Measurements from ENCODE around the gene EZR. TPM values are rescaled to one million over a fixed set of nuclear protein-coding genes. Genes with fewer than 3 reads are reported as not detected.

EZR gene
- total RNA-seq, 2 donors from 2014 or later = 118 to 222 TPM

- no peak overlapping the region for H3K4me3 ChIP-seq
- TF ChIP-seq POLR2AphosphoS5 (IDR thresholded peaks at IDR 0.05) = no peak
- no peak for TF ChIP-seq POLR2A (IDR thresholded peaks at IDR 0.05)
- TF ChIP-seq CTCF (IDR thresholded peaks at IDR 0.05) = no peak
- no peak for DNase-seq (ENCODE audit: low spot score)
- peaks cover 42% of the 10 kb centered on the region for H3K4me1 ChIP-seq (replicated peaks)
- no peaks in the 10 kb centered on the region for H3K27me3 ChIP-seq (replicated peaks; ENCODE audit: insufficient read depth)
- no peaks in the 10 kb centered on the region for H3K9me3 ChIP-seq
- H3K36me3 ChIP-seq = no peaks in the 10 kb centered on the region
- intact Hi-C loops (cut with DNase I) = no loop called here
- WGBS = 72% methylated on average over 5 of the region's 5 CpGs
- peak overlapping the region in 1 of 2 donors; percentile 7 for H3K27ac ChIP-seq
Measured at GRCh38 chr6:158812611-158813010, 6.6 kb downstream of the EZR start.

GRCh38 chr6:158810155-158811095 lies 8.7 kb downstream of the EZR start:
- TF ChIP-seq POLR2AphosphoS5 (IDR thresholded peaks at IDR 0.05) (no peak), CTCF (IDR thresholded peaks at IDR 0.05) (no peak), POLR2A (IDR thresholded peaks at IDR 0.05) (no peak)
- Histone ChIP-seq H3K4me1 (replicated peaks) (peaks cover 45% of the 10 kb centered on the region), H3K36me3 (no peaks in the 10 kb centered on the region), H3K9me3 (no peaks in the 10 kb centered on the region), H3K27me3 (replicated peaks; ENCODE audit: insufficient read depth) (no peaks in the 10 kb centered on the region), H3K27ac (peak overlapping the region; percentile 52 to 64), H3K4me3 (no peak overlapping the region)
- 52% methylated on average over 9 of the region's 9 CpGs for WGBS
- intact Hi-C loops (cut with DNase I) = loop anchor here (2.0 kb wide), 1 partner anchor 102 kb away; no protein-coding TSS in a partner anchor
- no peak for DNase-seq (ENCODE audit: low spot score)

GRCh38 chr6:158808941-158809678 lies 10.1 kb downstream of the EZR start:
- intact Hi-C loops (cut with DNase I) = loop anchor here (5.0 kb wide), 1 partner anchor 47 kb away; no protein-coding TSS in a partner anchor
- peak overlapping the region; percentile 64 to 65 for H3K27ac ChIP-seq
- no peak for DNase-seq (ENCODE audit: low spot score)

GRCh38 chr6:158808442-158808833 lies 10.7 kb downstream of the EZR start:
- Histone ChIP-seq H3K4me3 (no peak overlapping the region), H3K27me3 (replicated peaks; ENCODE audit: insufficient read depth) (no peaks in the 10 kb centered on the region), H3K4me1 (replicated peaks) (peaks cover 30% of the 10 kb centered on the region), H3K9me3 (no peaks in the 10 kb centered on the region), H3K27ac (peak overlapping the region; percentile 64 to 65), H3K36me3 (no peaks in the 10 kb centered on the region)
- intact Hi-C loops (cut with DNase I) = loop anchor here (5.0 kb wide), 1 partner anchor 46 kb away; no protein-coding TSS in a partner anchor
- TF ChIP-seq POLR2AphosphoS5 (IDR thresholded peaks at IDR 0.05) = peak; percentile 88
- peak in 3 of 4 experiments; percentile 17 to 29 (median 24) for TF ChIP-seq CTCF (IDR thresholded peaks at IDR 0.05)
- TF ChIP-seq POLR2A (IDR thresholded peaks at IDR 0.05) = no peak
- peak; percentile 91 for DNase-seq (ENCODE audit: low spot score)
- 19% methylated on average over 6 of the region's 6 CpGs for WGBS

More at GRCh38 chr6:158808941-158809678, 10.1 kb downstream of the EZR start:
- no peak overlapping the region for H3K4me3 ChIP-seq
- H3K27me3 ChIP-seq (replicated peaks; ENCODE audit: insufficient read depth) = no peaks in the 10 kb centered on the region
- 45% methylated on average over 8 of the region's 8 CpGs for WGBS
- TF ChIP-seq POLR2A (IDR thresholded peaks at IDR 0.05) (no peak), CTCF (IDR thresholded peaks at IDR 0.05) (no peak), POLR2AphosphoS5 (IDR thresholded peaks at IDR 0.05) (peak; percentile 18)
- peaks cover 37% of the 10 kb centered on the region for H3K4me1 ChIP-seq (replicated peaks)
- H3K36me3 ChIP-seq = no peaks in the 10 kb centered on the region
- H3K9me3 ChIP-seq = no peaks in the 10 kb centered on the region
